GM12878 (cell line): ENCODE results near the gene NDEL1. TPM values are rescaled to one million over a fixed set of nuclear protein-coding genes. Genes with fewer than 3 reads are reported as not detected.
A peak's percentile ranks its signal among the peaks of the same experiment; 100 is the strongest.

Experiments
- ATAC-seq: fragments of 200-7000 bp; cut with Tn5 transposase; 3 replicates; pipeline ENCODE4 v1.9.1; 2020; ENCODE audit warnings: mild to moderate bottlenecking, moderate library complexity
- BruUV-seq: library from RNA; stranded (reverse); fragments of 400-500 nt; replicated peaks from 2 replicates; lab custom pipeline; 2021; lab: Mats Ljungman, UMichigan
- CTCF ChIA-PET: fragments of 300-600 bp; sonication (Branson Sonifier 250); formaldehyde crosslinking; extraction: SDS; loops from one replicate; lab custom pipeline; 2021; ENCODE audit warnings: inconsistent platforms; lab: Yijun Ruan, JAX
- POLR2A ChIA-PET: fragments of 350-600 bp; formaldehyde crosslinking; extraction: SDS; loops from one replicate; lab custom pipeline; 2021; ENCODE audit warnings: inconsistent platforms; lab: Charles Lee
- RAD21 ChIA-PET: fragments of 300-600 bp; sonication (Branson Sonifier 250); formaldehyde crosslinking; loops from one replicate; lab custom pipeline; 2023; ENCODE audit warnings: antibody characterized with exemption; ENCODE audit not compliant: unreplicated experiment; lab: Charles Lee
- SMC1A ChIA-PET: fragments of 300-600 bp; sonication (Branson Sonifier 250); formaldehyde crosslinking; loops from one replicate; lab custom pipeline; 2023; ENCODE audit not compliant: unreplicated experiment, uncharacterized antibody; lab: Charles Lee
- DNase-seq: peaks from one replicate; pipeline ENCODE4 v3.0.0-alpha.2; 2011; ENCODE audit warnings: low read depth, low spot score
- FAIRE-seq: peaks from 3 replicates; lab custom pipeline; 2011; peaks lifted over from hg19 to GRCh38; lab: Jason Lieb, UNC
- H2AFZ ChIP-seq: 2 replicates; pipeline ENCODE4 v1.6.0; 2011; ENCODE audit warnings: low read depth, low read length, control low read depth; ENCODE audit not compliant: control insufficient read depth
- H3K27ac ChIP-seq: 2 replicates; pipeline ENCODE4 v1.5.1; 2011; ENCODE audit warnings: control low read depth; ENCODE audit not compliant: control insufficient read depth, insufficient read depth
- H3K27me3 ChIP-seq, 2 experiments: replicated peaks in 1 of 2; 2 replicates each; pipeline versions ENCODE4 v1.6.0 to v1.6.1; 2011; ENCODE audit warnings: low read length in 1 of 2; ENCODE audit not compliant: control insufficient read depth in 2 of 2, insufficient read depth in 2 of 2
- H3K36me3 ChIP-seq, 2 experiments: 2 replicates each; pipeline ENCODE4 v1.5.1; 2011; ENCODE audit warnings: low read length in 1 of 2; ENCODE audit not compliant: control insufficient read depth in 2 of 2, insufficient read depth in 2 of 2
- H3K4me1 ChIP-seq: 2 replicates; pipeline ENCODE4 v1.6.1; 2011; ENCODE audit warnings: mild to moderate bottlenecking, low read length, moderate library complexity, mixed read lengths; ENCODE audit not compliant: control insufficient read depth, insufficient read depth
- H3K4me2 ChIP-seq: 2 replicates; pipeline ENCODE4 v1.6.0; 2011; ENCODE audit warnings: control low read depth; ENCODE audit not compliant: control insufficient read depth, insufficient read depth
- H3K4me3 ChIP-seq: fragments of 200-600 bp; sonication (generic); 2 replicates; pipeline ENCODE4 v1.5.1; 2016
- H3K79me2 ChIP-seq: 2 replicates; pipeline ENCODE4 v1.6.0; 2011; ENCODE audit warnings: low read length; ENCODE audit not compliant: control insufficient read depth, insufficient read depth
- H3K9ac ChIP-seq: 2 replicates; pipeline ENCODE4 v1.8.0; 2011; ENCODE audit warnings: low read length, control low read depth, mixed read lengths; ENCODE audit not compliant: control insufficient read depth, insufficient read depth
- H3K9me3 ChIP-seq: replicated peaks from 3 replicates; pipeline ENCODE4 v1.5.1; 2011; ENCODE audit warnings: mild to moderate bottlenecking, low read length; ENCODE audit not compliant: control insufficient read depth, insufficient read depth
- H4K20me1 ChIP-seq: 2 replicates; pipeline ENCODE4 v1.6.0; 2011; ENCODE audit not compliant: control insufficient read depth, insufficient read depth
- CHD4 ChIP-seq: fragments of 200-600 bp; sonication (generic); IDR thresholded peaks from 2 replicates; pipeline ENCODE4 v1.6.1; 2016; ENCODE audit warnings: mild to moderate bottlenecking
- FOXM1 ChIP-seq: IDR thresholded peaks from 2 replicates; pipeline ENCODE4 v1.6.1; 2012; ENCODE audit warnings: low read depth, mild to moderate bottlenecking, inconsistent platforms, low read length, moderate library complexity
- POU2F2 ChIP-seq: IDR thresholded peaks from 3 replicates; pipeline ENCODE4 v1.6.1; 2011; ENCODE audit warnings: low read depth, mild to moderate bottlenecking, low read length, borderline replicate concordance
- RBBP5 ChIP-seq: fragments of 200-600 bp; sonication (generic); conservative IDR thresholded peaks from 2 replicates; pipeline ENCODE4 v1.6.1; 2016
- SUZ12 ChIP-seq: fragments of 200-600 bp; sonication (generic); IDR thresholded peaks from one replicate; pipeline ENCODE4 v1.6.1; 2018; ENCODE audit warnings: antibody characterized with exemption, mild to moderate bottlenecking; ENCODE audit not compliant: unreplicated experiment
- TCF12 ChIP-seq: IDR thresholded peaks from 2 replicates; pipeline ENCODE4 v1.6.1; 2011; ENCODE audit warnings: low read depth, mild to moderate bottlenecking, low read length
- WGBS: methylation state at CpG from one replicate; pipeline ENCODE4 v1.1.6; 2016; ENCODE audit warnings: low lambda C conversion rate; ENCODE audit not compliant: insufficient replicate concordance, insufficient coverage; ENCODE audit errors: missing lambda C conversion rate; 5-methylcytosine and 5-hydroxymethylcytosine counted together
- in situ Hi-C: fragments of 300-500 bp; cut with MboI; formaldehyde crosslinking; loops from 9 replicates; pipeline ENCODE4 v1.14.3; 2018; ENCODE audit warnings: mixed read lengths
- intact Hi-C: fragments of 100-400 bp; cut with micrococcal nuclease; formaldehyde crosslinking; loops from one replicate; pipeline ENCODE4 v1.14.2; 2022; ENCODE audit not compliant: unreplicated experiment
- polyA plus RNA-seq, 11 experiments: library from polyadenylated mRNA; depleted of rRNA in 4 of 11; unstranded in 6 of 11; stranded (reverse) in 5 of 11; fragments of >200 nt; fragmentation: Nextera tagmentation in 4 of 11; fragmentation: Illumina TruSeq in 1 of 11; extraction: Ambion mirVana in 4 of 11; extraction: Trizol in 1 of 11; gene quantifications; 1 replicate in 1 of 11; 2 replicates in 10 of 11; pipeline versions ENCODE4 v1.2.1 to v1.2.3, GENCODE V29; 2011 to 2016; ENCODE audit warnings: inconsistent platforms in 2 of 11, missing spikeins in 2 of 11, low read depth in 1 of 11
- total RNA-seq, 4 experiments: library from RNA; depleted of rRNA in 3 of 4; stranded (reverse); fragments of >200 nt in 3 of 4; fragmentation: Illumina TruSeq in 1 of 4; extraction: Trizol in 1 of 4; gene quantifications; 2 replicates each; pipeline versions ENCODE4 v1.2.1 to v1.2.3, GENCODE V29; 2013 to 2021
- TF ChIP-seq, protein P1 (sequence below): fragments of 150-350 bp; IDR thresholded peaks from 2 replicates; pipeline ENCODE4 v1.6.1; 2016; ENCODE audit warnings: low read depth, low read length

NDEL1 gene
- total and polyA plus RNA-seq, 10 of the 15 experiments (the other 5 are each of a cell fraction or from before 2014, with no cell fraction given): 0.72 to 41.5 (median 29.9) TPM

DNA sequence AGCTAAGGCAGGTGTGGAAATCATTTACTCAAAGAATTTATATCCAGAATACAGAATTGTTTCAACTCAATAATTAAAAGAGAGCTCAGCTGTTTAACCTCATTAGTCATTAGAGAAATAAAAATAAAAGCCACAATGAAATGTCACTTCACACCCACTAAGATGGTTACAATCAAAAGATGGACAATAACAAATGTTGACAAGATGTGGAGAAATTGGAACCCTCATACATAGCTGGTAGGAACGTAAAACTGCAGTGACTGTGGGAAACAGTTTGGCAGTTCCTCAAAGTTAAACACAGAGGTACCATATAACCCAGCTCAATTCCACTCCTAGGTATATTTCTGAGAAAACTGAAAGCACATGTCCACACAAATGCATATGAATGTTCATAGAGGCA, 49.8 kb downstream of the NDEL1 start:
- WGBS: 100% methylated on average over 1 of the region's 1 CpG
- FAIRE-seq (no peak), DNase-seq (no peak), ATAC-seq (no peak)
- H3K9ac ChIP-seq: no peak overlapping the region
- H2AFZ ChIP-seq: no peak overlapping the region
- no peak overlapping the region for H3K4me3 ChIP-seq
- no peaks in the 10 kb centered on the region for H3K79me2 ChIP-seq
- peaks cover 0 to 7% of the 10 kb centered on the region in 2 experiments; a peak in 1 of 4 replicates for H3K36me3 ChIP-seq
- H3K4me1 ChIP-seq: no peaks in the 10 kb centered on the region
- ChIA-PET RAD21 (interaction anchor here (0.6 kb wide), 2 partner anchors 21 to 412 kb away, joined by 3 read pairs; no protein-coding TSS in a partner anchor), POLR2A (interaction anchor here (0.6 kb wide), 1 partner anchor 13 kb away, joined by 3 read pairs; no protein-coding TSS in a partner anchor), CTCF (interaction anchor here (0.7 to 2.0 kb wide), 3 partner anchors 14 to 158 kb away, joined by 3 to 7 read pairs (median 5); no protein-coding TSS in a partner anchor), SMC1A (interaction anchor here (0.6 to 0.7 kb wide), 2 partner anchors 11 to 125 kb away, joined by 3 read pairs; no protein-coding TSS in a partner anchor)
- H3K4me2 ChIP-seq: no peak overlapping the region
- no peaks in the 10 kb centered on the region for H4K20me1 ChIP-seq
- TSS peak; percentile 57 for BruUV-seq
- H3K9me3 ChIP-seq: peaks cover 2% of the 10 kb centered on the region; the same call in 1 of the 3 replicates
- TF ChIP-seq FOXM1 (no peak), RBBP5 (no peak), CHD4 (no peak), SUZ12 (no peak), POU2F2 (no peak), TCF12 (no peak)
- TF ChIP-seq, protein P1, sequence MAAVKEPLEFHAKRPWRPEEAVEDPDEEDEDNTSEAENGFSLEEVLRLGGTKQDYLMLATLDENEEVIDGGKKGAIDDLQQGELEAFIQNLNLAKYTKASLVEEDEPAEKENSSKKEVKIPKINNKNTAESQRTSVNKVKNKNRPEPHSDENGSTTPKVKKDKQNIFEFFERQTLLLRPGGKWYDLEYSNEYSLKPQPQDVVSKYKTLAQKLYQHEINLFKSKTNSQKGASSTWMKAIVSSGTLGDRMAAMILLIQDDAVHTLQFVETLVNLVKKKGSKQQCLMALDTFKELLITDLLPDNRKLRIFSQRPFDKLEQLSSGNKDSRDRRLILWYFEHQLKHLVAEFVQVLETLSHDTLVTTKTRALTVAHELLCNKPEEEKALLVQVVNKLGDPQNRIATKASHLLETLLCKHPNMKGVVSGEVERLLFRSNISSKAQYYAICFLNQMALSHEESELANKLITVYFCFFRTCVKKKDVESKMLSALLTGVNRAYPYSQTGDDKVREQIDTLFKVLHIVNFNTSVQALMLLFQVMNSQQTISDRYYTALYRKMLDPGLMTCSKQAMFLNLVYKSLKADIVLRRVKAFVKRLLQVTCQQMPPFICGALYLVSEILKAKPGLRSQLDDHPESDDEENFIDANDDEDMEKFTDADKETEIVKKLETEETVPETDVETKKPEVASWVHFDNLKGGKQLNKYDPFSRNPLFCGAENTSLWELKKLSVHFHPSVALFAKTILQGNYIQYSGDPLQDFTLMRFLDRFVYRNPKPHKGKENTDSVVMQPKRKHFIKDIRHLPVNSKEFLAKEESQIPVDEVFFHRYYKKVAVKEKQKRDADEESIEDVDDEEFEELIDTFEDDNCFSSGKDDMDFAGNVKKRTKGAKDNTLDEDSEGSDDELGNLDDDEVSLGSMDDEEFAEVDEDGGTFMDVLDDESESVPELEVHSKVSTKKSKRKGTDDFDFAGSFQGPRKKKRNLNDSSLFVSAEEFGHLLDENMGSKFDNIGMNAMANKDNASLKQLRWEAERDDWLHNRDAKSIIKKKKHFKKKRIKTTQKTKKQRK: no peak
- in situ Hi-C loops (no loop called here), intact Hi-C loops (no loop called here)
- no peaks in the 10 kb centered on the region for H3K27me3 ChIP-seq
- H3K27ac ChIP-seq: no peak overlapping the region
